IMR-90 (cell line): ENCODE results near the gene SSBP2. TPM values are rescaled to one million over a fixed set of nuclear protein-coding genes. Genes with fewer than 3 reads are reported as not detected.
"Not testable (repeated sequence)": the region's sequence is repeated elsewhere in the genome, so short reads cannot be mapped to it uniquely, and the experiment has no call there.

Source experiments
- ATAC-seq: fragments of 200-7000 bp; cut with Tn5 transposase; 2 replicates; pipeline ENCODE4 v1.9.1; 2020; ENCODE audit warnings: low read depth, mild to moderate bottlenecking, moderate library complexity
- BruUV-seq: library from RNA; stranded (reverse); fragments of 400-500 nt; replicated peaks from 2 replicates; lab custom pipeline; 2021; lab: Mats Ljungman, UMichigan
- CTCF ChIA-PET: fragments of 300-600 bp; formaldehyde crosslinking; extraction: SDS; loops from one replicate; lab custom pipeline; 2021; ENCODE audit warnings: antibody characterized with exemption; lab: Yijun Ruan, JAX
- POLR2A ChIA-PET: fragments of 300-600 bp; sonication (Branson Sonifier 250); formaldehyde crosslinking; loops from one replicate; lab custom pipeline; 2022; ENCODE audit warnings: antibody characterized with exemption; ENCODE audit not compliant: unreplicated experiment; lab: Charles Lee
- DNase-seq: peaks from one replicate; pipeline ENCODE4 v3.0.0; 2013
- H2AFZ ChIP-seq: replicated peaks from 2 replicates; pipeline ENCODE3; 2013; ENCODE audit warnings: low read length, mild to moderate bottlenecking; ENCODE audit not compliant: poor library complexity
- H2AK5ac ChIP-seq: 2 replicates; pipeline ENCODE4 v1.6.1; 2013; ENCODE audit warnings: low read depth, low read length, inconsistent platforms
- H2AK9ac ChIP-seq: replicated peaks from 2 replicates; pipeline ENCODE3; 2013; ENCODE audit warnings: mild to moderate bottlenecking, low read depth, low read length, moderate library complexity; ENCODE audit not compliant: poor library complexity
- H2BK120ac ChIP-seq: 2 replicates; pipeline ENCODE4 v1.6.1; 2013; ENCODE audit warnings: low read depth, low read length, inconsistent platforms
- H2BK15ac ChIP-seq: 3 replicates; pipeline ENCODE4 v1.6.1; 2013; ENCODE audit warnings: low read depth, low read length, inconsistent platforms
- H2BK20ac ChIP-seq: 2 replicates; pipeline ENCODE4 v1.6.1; 2013; ENCODE audit warnings: low read depth, mild to moderate bottlenecking, inconsistent platforms, low read length, moderate library complexity
- H2BK5ac ChIP-seq: 2 replicates; pipeline ENCODE4 v1.6.1; 2013; ENCODE audit warnings: mild to moderate bottlenecking, low read depth, low read length, inconsistent platforms; ENCODE audit not compliant: poor library complexity, severe bottlenecking
- H3K14ac ChIP-seq: replicated peaks from 2 replicates; pipeline ENCODE4 v1.6.1; 2013; ENCODE audit warnings: low read depth, low read length, inconsistent platforms
- H3K18ac ChIP-seq: 2 replicates; pipeline ENCODE4 v1.6.1; 2013; ENCODE audit warnings: low read depth, low read length, control low read depth
- H3K23ac ChIP-seq: 2 replicates; pipeline ENCODE4 v1.6.1; 2013; ENCODE audit warnings: low read depth, low read length, inconsistent platforms
- H3K27ac ChIP-seq: 2 replicates; pipeline ENCODE4 v1.5.1; 2013; ENCODE audit warnings: mild to moderate bottlenecking, control low read depth, low read length; ENCODE audit not compliant: insufficient read depth
- H3K27me3 ChIP-seq: 2 replicates; pipeline ENCODE4 v1.6.1; 2013; ENCODE audit warnings: low read length; ENCODE audit not compliant: control insufficient read depth, insufficient read depth
- H3K36me3 ChIP-seq: 2 replicates; pipeline ENCODE4 v1.6.1; 2013; ENCODE audit warnings: low read length, mixed read lengths; ENCODE audit not compliant: control insufficient read depth, insufficient read depth
- H3K4ac ChIP-seq: 2 replicates; pipeline ENCODE4 v1.6.1; 2013; ENCODE audit warnings: low read depth, low read length, inconsistent platforms
- H3K4me1 ChIP-seq: 2 replicates; pipeline ENCODE4 v1.6.1; 2013; ENCODE audit warnings: low read length, mixed read lengths; ENCODE audit not compliant: control insufficient read depth, insufficient read depth
- H3K4me2 ChIP-seq: 2 replicates; pipeline ENCODE4 v1.6.1; 2013; ENCODE audit warnings: low read depth, mild to moderate bottlenecking, control low read depth, low read length, moderate library complexity
- H3K4me3 ChIP-seq: 2 replicates; pipeline ENCODE4 v1.5.1; 2013; ENCODE audit warnings: low read depth, mild to moderate bottlenecking, control low read depth, low read length, moderate library complexity; ENCODE audit not compliant: insufficient read depth
- H3K56ac ChIP-seq: 2 replicates; pipeline ENCODE4 v1.6.1; 2013; ENCODE audit warnings: low read length, inconsistent platforms; ENCODE audit not compliant: insufficient read depth; ENCODE audit errors: extremely low read depth
- H3K79me1 ChIP-seq, 2 experiments: 2 replicates each; pipeline ENCODE4 v1.6.1; 2013; ENCODE audit warnings: low read length in 2 of 2, inconsistent platforms in 1 of 2, low read depth in 1 of 2
- H3K9ac ChIP-seq: 2 replicates; pipeline ENCODE4 v1.6.1; 2013; ENCODE audit warnings: low read depth, low read length, control low read depth
- H3K9me1 ChIP-seq: 2 replicates; pipeline ENCODE4 v1.6.1; 2013; ENCODE audit warnings: low read length, inconsistent platforms; ENCODE audit not compliant: insufficient read depth
- H3K9me3 ChIP-seq: 2 replicates; pipeline ENCODE4 v1.6.1; 2013; ENCODE audit warnings: low read length; ENCODE audit not compliant: control insufficient read depth, insufficient read depth
- H4K20me1 ChIP-seq: 2 replicates; pipeline ENCODE4 v1.6.1; 2013; ENCODE audit warnings: low read length, inconsistent platforms; ENCODE audit not compliant: insufficient read depth
- H4K5ac ChIP-seq: 2 replicates; pipeline ENCODE4 v1.6.1; 2013; ENCODE audit warnings: mild to moderate bottlenecking, low read depth, low read length, control low read depth
- H4K8ac ChIP-seq, 2 experiments: 2 replicates each; pipeline ENCODE4 v1.6.1; 2013; ENCODE audit warnings: low read depth in 2 of 2, low read length in 2 of 2, control low read depth in 1 of 2, inconsistent platforms in 1 of 2
- H4K91ac ChIP-seq: 2 replicates; pipeline ENCODE4 v1.6.1; 2013; ENCODE audit warnings: low read depth, low read length, inconsistent platforms; ENCODE audit not compliant: insufficient read depth
- WGBS, 2 experiments: methylation state at CpG; one replicate each; pipeline versions ENCODE4 v1.1.5 to v1.1.7; 2013; ENCODE audit warnings: missing lambda C conversion rate in 2 of 2; ENCODE audit not compliant: insufficient read length in 1 of 2; ENCODE audit errors: extremely low coverage in 2 of 2; 5-methylcytosine and 5-hydroxymethylcytosine counted together
- dilution Hi-C: fragments of 300-500 bp; cut with HindIII; formaldehyde crosslinking; loops from one replicate; pipeline ENCODE4 v1.14.3; 2018; ENCODE audit warnings: low sequenced_read_pairs; ENCODE audit not compliant: unreplicated experiment
- in situ Hi-C: fragments of 300-500 bp; cut with MboI; formaldehyde crosslinking; loops from 3 replicates; pipeline ENCODE4 v1.14.3; 2019; ENCODE audit warnings: low sequenced_read_pairs, inconsistent platforms, mixed read lengths
- intact Hi-C: fragments of 100-400 bp; cut with micrococcal nuclease; formaldehyde crosslinking; loops from 2 replicates; pipeline ENCODE4 v1.10.0; 2022
- polyA plus RNA-seq, 3 experiments: library from polyadenylated mRNA; depleted of rRNA; stranded (reverse); fragments of >200 nt; gene quantifications; 2 replicates each; pipeline ENCODE4 v1.2.3, GENCODE V29; 2012; ENCODE audit warnings: low replicate concordance in 1 of 3
- total RNA-seq: library from RNA; depleted of rRNA; stranded (reverse); fragments of >200 nt; gene quantifications from 2 replicates; pipeline ENCODE4 v1.2.3, GENCODE V29; 2012

Gene SSBP2
- total and polyA plus RNA-seq, 2 of the 4 experiments (the other 2 are of a cell fraction), result 38.4 to 42.7 TPM

DNA sequence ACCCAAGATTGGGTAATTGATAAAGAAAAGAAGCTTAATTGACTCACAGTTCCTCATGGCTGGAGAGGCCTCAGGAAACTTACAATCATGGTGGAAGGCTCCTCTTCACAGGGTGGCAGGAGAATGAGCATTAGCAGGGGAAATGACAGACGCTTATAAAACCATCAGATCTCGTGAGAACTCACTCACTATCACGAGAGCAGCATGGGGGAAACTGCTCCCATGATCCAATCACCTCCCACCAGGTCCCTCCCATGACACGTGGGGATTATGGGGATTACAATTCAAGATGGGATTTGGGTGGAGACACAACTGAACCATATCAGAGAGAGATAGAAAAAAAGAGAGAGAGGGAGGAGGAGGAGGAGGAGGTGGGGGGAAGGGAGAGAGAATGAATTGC, 343.1 kb downstream of the SSBP2 start:
- H3K9ac ChIP-seq, in situ Hi-C loops, H3K9me1 ChIP-seq, H3K4me3 ChIP-seq, CTCF ChIA-PET, H4K20me1 ChIP-seq, DNase-seq, H3K9me3 ChIP-seq, ATAC-seq, H3K4ac ChIP-seq, H4K8ac ChIP-seq, POLR2A ChIA-PET, H3K79me1 ChIP-seq, H4K91ac ChIP-seq, H3K4me1 ChIP-seq, H2BK5ac ChIP-seq, H2AFZ ChIP-seq, H3K4me2 ChIP-seq, H2BK20ac ChIP-seq, H3K27me3 ChIP-seq, H4K5ac ChIP-seq, H2AK9ac ChIP-seq, BruUV-seq, H3K36me3 ChIP-seq, H2AK5ac ChIP-seq, H2BK120ac ChIP-seq, H3K23ac ChIP-seq, H3K56ac ChIP-seq, H2BK15ac ChIP-seq, dilution Hi-C loops, H3K18ac ChIP-seq, H3K27ac ChIP-seq, H3K14ac ChIP-seq, intact Hi-C loops: not testable (repeated sequence)
- WGBS, 2 experiments, result no CpG with 5 or more reads among the region's 4 CpGs
